Endothelial cell of hepatic sinusoid (primary cell): ENCODE results near the gene CCDC127.
"Not testable (repeated sequence)": the region's sequence is repeated elsewhere in the genome, so short reads cannot be mapped to it uniquely, and the experiment has no call there.

Experiments used
- in situ Hi-C: cut with HindIII; loops from 2 replicates; pipeline ENCODE4 v1.10.0; 2017; ENCODE audit warnings: low sequenced_read_pairs

CCDC127 gene

DNA sequence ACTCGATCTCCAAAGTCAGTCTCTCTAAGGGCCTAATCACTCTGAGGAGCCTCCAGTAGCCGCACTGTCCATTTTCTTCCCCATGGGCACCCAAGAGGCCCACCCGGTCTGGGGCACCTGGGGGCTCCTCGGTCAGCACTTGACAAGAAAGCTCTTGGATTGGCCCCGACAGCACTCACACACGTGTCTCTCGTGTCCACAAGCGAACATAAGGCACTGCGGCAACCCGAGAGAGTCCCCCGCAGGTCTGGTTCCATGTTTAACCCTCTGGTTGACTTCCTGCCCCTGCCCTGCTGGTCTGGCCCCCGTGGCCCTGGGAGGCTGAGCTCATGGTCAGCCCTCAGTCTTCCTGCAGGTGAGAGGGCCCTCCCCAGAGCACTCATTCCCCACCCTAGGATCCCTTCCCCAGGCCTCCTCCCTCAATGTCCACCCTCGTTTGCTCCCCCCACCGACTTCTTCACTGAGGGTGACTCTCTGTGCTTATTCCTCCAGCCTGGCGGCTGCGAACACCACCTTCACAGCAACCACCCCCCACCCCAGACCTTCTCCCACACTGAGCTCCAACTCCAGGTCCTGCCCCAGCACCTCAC lies 43.0 kb downstream of the CCDC127 start:
- in situ Hi-C loops: no loop called here

DNA sequence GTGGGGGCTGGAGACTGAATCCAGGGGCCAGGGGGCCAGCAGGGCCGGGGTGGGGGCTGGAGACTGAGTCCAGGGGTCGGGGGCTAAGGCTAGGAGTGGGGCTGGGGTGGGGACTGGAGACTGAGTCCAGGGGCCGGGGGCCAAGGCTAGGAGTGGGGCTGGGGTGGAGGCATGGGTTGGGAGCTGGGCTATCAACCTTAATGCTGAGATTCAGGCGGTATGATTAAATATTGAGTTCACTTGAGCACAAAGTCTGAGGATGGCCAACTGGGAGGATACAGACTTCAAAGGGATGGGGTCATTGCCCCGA lies 43.7 kb downstream of the CCDC127 start:
- in situ Hi-C loops: no loop called here

DNA sequence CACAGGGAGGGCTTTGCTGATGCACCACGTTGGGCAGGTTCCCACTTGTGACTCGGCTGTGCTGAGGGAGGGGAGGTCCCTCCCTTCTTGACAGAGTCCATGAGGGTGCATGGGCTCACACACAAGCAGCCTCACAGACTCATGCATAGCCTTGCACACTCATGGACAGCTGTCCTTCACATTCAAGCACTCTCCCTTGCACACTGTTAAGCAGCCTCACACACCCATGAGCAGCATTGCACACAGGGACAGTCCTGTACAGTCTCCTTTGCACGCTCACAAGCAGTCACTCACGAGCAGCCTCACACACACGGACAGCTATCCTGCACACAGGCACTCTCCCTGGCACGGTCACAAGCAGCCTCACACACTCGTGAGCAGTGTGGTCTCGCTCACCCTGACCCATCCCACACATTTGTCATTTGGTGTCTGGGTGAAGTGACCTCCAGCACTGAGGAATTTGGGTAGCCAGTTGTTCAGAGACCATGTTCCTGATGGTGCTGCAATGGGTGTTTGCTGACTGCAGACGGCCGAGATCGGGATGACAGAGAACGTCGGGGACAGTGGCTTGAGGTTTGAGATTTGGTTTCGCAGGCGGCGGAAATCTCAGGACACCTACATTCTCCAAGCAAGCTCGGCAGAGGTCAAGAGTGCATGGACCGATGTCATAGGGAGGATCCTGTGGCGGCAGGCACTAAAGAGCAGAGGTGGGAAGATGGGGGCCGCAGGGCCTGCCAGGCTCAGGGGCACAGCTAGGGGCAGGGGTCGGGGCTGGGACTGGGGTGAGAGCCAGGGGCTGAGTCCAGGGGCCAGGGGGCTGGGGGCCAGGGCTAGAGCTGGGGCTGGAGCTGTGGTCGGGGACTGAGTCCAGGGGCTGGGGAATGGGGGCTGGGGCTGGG lies 44.3 kb downstream of the CCDC127 start:
- in situ Hi-C loops: no loop called here

DNA sequence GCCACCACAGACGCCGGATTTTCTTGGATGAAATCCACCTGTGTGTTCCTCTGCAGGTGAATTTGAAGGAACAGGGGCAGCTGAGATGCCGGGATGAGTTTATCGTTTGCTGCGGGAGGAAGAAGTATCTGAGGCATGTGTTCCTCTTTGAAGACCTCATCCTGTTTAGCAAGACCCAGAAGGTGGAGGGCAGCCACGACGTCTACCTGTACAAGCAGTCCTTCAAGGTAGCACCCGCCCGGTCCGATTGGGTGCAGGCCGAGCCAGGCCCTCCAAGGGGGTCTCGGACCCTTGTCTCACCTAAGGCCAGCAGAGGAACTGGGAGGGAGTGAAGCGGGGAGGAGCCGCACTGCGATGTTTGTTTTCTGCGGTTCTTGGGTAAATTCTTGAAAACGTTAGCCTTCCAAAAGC lies 45.1 kb downstream of the CCDC127 start:
- in situ Hi-C loops: no loop called here

DNA sequence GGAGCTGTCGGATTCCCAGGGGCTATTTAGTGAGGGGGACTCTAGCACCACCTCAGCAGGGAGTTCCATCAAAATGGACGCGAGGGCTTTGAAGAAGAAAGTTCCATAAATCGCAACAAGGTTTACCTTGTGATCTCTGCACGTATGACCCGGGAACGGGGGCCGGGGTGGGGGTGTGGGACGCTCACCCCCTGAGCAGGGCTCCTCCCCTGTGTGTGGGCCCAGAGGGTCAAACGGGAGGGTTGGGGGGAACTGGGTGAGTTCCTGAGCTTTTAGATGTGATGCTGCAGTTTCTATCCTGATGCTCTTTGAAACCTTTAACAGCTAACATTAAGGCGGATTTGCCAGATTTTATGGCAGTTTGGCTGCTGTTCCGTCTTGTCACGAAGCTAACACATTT lies 45.5 kb downstream of the CCDC127 start:
- in situ Hi-C loops: no loop called here

DNA sequence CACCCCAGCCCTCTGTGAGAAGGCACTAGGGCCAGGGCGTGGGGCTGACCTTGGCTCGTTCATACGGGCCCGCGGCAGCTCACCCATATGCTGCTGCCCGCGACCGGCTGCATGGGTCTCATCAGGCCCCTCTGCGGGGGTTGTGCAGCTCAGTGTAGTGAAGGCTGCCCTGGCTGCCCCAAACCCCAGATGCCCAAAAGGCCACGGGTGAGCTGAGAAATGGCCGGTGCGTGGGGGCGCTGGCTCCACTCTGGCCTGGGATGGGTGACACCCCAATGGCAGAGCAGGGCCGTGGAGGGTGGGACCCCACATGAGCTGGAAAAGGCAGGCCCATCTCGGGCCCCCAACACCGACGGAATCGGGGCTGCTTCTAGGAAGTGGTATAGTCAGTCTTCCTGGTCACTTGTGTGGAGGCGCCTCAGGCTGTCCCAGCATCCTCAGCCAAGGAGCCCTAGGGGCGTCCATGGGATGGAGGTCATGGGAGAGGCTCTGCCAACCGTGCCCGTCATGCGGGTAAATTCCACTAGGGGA lies 46.1 kb downstream of the CCDC127 start:
- in situ Hi-C loops: no loop called here

DNA sequence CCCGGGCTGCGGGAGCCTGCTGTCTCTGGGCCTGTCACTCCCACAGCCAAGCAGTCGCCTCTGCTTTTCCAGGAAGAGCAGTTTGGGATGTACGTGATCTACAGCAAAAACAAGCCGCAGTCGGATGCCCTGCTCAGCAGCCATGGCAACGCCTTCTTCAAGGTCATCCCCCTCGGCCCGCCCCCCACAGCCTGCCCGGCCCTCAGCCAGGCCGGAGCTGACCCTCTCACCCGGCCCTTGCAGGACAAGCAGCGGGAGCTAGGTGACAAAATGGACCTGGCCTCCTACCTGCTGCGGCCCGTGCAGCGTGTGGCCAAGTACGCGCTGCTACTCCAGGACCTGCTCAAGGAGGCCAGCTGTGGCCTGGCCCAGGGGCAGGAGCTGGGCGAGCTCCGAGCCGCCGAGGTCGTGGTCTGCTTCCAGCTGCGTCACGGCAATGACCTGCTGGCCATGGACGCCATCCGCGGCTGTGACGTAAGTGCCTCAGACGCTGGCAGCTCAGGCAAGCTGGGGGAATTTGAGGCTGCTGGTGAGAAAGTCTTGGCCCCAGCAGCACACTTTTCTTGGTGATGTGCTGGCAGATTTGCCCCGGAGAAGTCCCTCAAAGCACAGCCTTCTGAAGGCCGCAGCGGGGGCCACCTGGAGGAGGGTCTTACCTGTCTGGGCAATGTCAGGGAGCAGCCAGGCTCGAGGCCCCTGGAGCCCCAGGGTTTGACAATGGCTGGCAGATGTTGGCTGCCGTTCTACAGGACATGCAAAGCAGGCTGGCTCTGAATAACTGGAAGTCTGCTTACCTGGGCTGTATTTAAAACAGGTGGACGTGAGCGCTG lies 46.8 kb downstream of the CCDC127 start:
- in situ Hi-C loops: no loop called here

- in situ Hi-C loops: no loop called here
These were observed 48.2 kb downstream of the CCDC127 start for GRCh38 chr5:169728-170094.

- in situ Hi-C loops: no loop called here
These were observed 48.8 kb downstream of the CCDC127 start for GRCh38 chr5:169071-169727.

GRCh38 chr5:167982-168660 lies 49.8 kb downstream of the CCDC127 start:
- in situ Hi-C loops: no loop called here

DNA sequence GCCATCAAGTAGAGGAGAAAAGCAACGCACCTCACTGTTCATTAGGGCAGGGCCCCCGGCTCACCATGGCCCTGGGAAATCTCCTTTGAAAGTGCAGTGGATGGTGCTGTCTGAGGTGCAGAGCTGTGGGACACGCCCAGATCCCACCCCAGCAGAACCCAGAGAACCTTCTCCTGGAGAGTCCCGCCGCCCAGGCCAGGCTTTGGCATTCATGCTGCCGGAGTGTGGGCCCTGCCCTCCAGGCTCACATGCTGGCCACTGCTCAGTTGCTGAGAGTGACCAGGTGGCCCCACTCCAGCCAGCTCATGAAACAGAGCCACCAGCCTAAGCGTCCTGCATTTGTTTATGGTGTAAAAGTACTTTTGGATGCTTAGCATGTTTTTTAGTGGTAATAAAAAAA lies 50.4 kb downstream of the CCDC127 start:
- in situ Hi-C loops: no loop called here

DNA sequence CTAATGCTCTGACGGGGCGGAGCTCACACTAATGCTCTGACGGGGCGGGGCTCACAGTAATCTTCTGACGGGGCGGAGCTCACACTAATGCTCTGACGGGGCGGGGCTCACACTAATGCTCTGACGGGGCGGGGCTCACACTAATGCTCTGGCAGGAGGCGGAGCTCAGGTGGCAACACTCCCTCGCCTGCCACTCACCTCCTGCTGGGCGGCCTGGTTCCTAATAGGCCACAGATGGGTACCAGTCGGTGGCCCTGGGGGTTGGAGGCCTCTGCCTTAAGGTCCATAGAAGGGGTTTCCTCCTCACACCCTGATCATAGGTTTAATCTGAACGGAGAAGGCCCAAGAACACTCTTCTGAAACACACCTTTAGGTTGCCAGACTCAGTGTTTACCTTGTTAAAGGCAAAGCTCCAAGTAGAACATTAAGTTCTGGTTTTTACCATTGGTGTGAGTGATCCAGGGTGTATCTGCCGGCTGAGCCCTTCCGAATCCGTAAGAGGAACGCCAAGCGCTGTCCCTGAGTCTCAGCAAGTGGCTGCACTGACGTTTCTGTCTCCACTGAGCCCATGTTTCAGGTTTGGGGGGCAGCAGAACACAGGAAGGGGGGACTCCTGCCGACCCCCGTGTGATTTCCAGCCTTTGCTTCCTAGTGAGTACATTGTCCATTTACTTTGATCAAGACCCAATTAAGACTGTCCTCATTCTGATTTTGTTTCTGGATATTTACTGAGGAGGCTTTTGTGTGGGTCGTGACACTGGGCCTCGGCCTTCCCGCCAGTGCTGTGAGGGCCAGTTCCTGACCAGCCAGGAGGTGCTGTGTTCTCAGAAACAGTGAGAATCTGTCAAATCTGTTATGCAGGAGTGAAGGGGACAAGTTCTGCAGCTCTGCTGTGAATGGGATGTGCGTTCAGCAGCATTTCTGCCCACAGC lies 51.2 kb downstream of the CCDC127 start:
- in situ Hi-C loops: no loop called here

DNA sequence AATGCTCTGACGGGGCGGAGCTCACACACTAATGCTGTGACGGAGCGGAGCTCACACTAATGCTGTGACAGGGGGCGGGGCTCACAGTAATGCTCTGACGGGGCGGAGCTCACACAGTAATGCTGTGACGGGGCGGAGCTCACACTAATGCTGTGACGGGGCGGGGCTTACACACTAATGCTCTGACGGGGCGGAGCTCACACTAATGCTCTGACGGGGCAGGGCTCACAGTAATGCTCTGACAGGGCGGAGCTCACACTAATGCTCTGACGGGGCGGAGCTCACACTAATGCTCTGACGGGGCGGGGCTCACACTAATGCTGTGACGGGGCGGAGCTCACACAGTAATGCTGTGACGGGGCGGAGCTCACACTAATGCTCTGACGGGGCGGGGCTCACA lies 53.2 kb downstream of the CCDC127 start:
- in situ Hi-C loops: not testable (repeated sequence)

GRCh38 chr5:164244-164643 lies 53.7 kb downstream of the CCDC127 start:
- in situ Hi-C loops: no loop called here

GRCh38 chr5:163841-164240 lies 54.1 kb downstream of the CCDC127 start:
- in situ Hi-C loops: no loop called here

DNA sequence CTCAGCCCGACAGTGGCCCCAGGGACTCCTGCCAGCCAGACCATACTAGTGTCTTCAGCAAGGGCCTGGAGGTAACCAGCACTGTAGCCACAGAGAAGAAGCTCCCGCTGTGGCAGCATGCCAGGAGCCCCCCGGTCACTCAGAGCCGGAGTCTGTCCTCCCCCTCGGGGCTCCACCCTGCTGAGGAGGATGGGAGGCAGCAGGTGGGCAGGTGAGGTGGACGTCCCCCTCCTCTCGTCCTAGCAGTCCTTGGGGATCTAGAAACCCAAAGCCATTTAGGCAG lies 54.7 kb downstream of the CCDC127 start:
- in situ Hi-C loops: no loop called here

- in situ Hi-C loops: no loop called here
These were observed 55.2 kb downstream of the CCDC127 start for GRCh38 chr5:162565-163337.

GRCh38 chr5:162190-162564 lies 55.8 kb downstream of the CCDC127 start:
- in situ Hi-C loops: no loop called here

GRCh38 chr5:161803-162110 lies 56.2 kb downstream of the CCDC127 start:
- in situ Hi-C loops: no loop called here
